GM12874 (cell line): ENCODE results near the gene SLC45A3.

ENCODE experiments used
- CTCF ChIP-seq: IDR thresholded peaks from 2 replicates; pipeline ENCODE4 v1.5.1; 2011; ENCODE audit warnings: low read depth, mild to moderate bottlenecking, control low read depth, low read length, moderate library complexity; ENCODE audit not compliant: insufficient read depth

Gene SLC45A3

GRCh38 chr1:205631010-205631767 is 49.1 kb downstream of the SLC45A3 start:
- TF ChIP-seq CTCF, result no peak

GRCh38 chr1:205630651-205631009 is 49.7 kb downstream of the SLC45A3 start:
- no peak for TF ChIP-seq CTCF

GRCh38 chr1:205630241-205630640 is 50.1 kb downstream of the SLC45A3 start:
- no peak for TF ChIP-seq CTCF

- no peak for TF ChIP-seq CTCF
These were observed 50.6 kb downstream of the SLC45A3 start for GRCh38 chr1:205629751-205630150.

DNA sequence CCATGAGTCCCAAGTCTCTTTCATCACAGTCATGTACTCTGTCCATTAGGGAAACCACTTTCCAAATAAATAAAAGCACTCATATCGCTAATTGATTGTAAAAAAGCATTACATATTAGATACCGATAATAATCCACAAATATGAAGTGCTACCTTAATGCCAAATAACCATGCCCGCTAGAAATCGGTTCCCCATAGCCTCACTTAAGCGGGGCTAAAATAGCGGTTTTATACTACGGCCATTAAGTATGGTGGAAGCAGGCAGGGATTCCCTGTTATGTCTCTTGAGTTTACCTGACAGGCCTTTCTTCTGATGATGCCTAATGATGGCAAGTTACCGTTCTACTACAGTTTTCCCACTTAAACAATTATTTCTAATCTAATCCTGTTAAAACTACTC is 52.4 kb downstream of the SLC45A3 start:
- no peak for TF ChIP-seq CTCF

GRCh38 chr1:205626216-205626615 is 54.1 kb downstream of the SLC45A3 start:
- TF ChIP-seq CTCF, result no peak

- no peak for TF ChIP-seq CTCF
These were observed 56.7 kb downstream of the SLC45A3 start for GRCh38 chr1:205623646-205624045.
